Activated CD4-positive, alpha-beta T cell treated with anti-CD3 and anti-CD28 coated beads for 36 hours (primary cell): ENCODE results near the gene ADAMTS18. TPM values are rescaled to one million over a fixed set of nuclear protein-coding genes. Genes with fewer than 3 reads are reported as not detected.
"Not testable (repeated sequence)": the region's sequence is repeated elsewhere in the genome, so short reads cannot be mapped to it uniquely, and the experiment has no call there.

Experiments
- ATAC-seq: fragments of 200-7000 bp; cut with Tn5 transposase; one replicate; pipeline ENCODE4 v1.10.0; 2021; ENCODE audit warnings: mild to moderate bottlenecking, moderate library complexity
- CTCF ChIA-PET: fragments of 350-600 bp; sonication (Branson Sonifier 250); formaldehyde crosslinking; loops from one replicate; lab custom pipeline; 2021; ENCODE audit warnings: antibody characterized with exemption; lab: Charles Lee
- POLR2A ChIA-PET: fragments of 350-600 bp; sonication (Branson Sonifier 250); formaldehyde crosslinking; loops from one replicate; lab custom pipeline; 2021; ENCODE audit warnings: antibody characterized with exemption, inconsistent platforms; lab: Charles Lee
- DNase-seq: peaks from one replicate; pipeline ENCODE4 v3.0.0-alpha.2; 2020
- H3K27ac Mint-ChIP-seq: one replicate; pipeline ENCODE4 v1.8.0; 2021; ENCODE audit warnings: mixed read lengths
- H3K27me3 Mint-ChIP-seq: one replicate; pipeline ENCODE4 v1.8.0; 2021; ENCODE audit warnings: mixed read lengths
- H3K36me3 Mint-ChIP-seq: one replicate; pipeline ENCODE4 v1.8.0; 2021; ENCODE audit warnings: low read depth, mixed read lengths
- H3K4me1 Mint-ChIP-seq: one replicate; pipeline ENCODE4 v1.8.0; 2021; ENCODE audit warnings: mixed read lengths
- H3K4me3 Mint-ChIP-seq: one replicate; pipeline ENCODE4 v1.8.0; 2021; ENCODE audit warnings: mild to moderate bottlenecking, moderate library complexity, mixed read lengths
- H3K9me3 Mint-ChIP-seq: one replicate; pipeline ENCODE4 v1.8.0; 2021; ENCODE audit warnings: low read depth, mixed read lengths
- intact Hi-C, 2 experiments: fragments of 100-400 bp; cut with DNase I in 1 of 2; cut with micrococcal nuclease in 1 of 2; formaldehyde crosslinking; loops; one replicate each; pipeline versions ENCODE4 v1.14.2 to v1.15.1; 2022 to 2024; cut with DNase I, micrococcal nuclease
- total RNA-seq, 2 experiments: library from RNA; stranded (reverse); gene quantifications; one replicate each; pipeline ENCODE4 v1.2.3, GENCODE V29; 2021

Gene ADAMTS18, protein sequence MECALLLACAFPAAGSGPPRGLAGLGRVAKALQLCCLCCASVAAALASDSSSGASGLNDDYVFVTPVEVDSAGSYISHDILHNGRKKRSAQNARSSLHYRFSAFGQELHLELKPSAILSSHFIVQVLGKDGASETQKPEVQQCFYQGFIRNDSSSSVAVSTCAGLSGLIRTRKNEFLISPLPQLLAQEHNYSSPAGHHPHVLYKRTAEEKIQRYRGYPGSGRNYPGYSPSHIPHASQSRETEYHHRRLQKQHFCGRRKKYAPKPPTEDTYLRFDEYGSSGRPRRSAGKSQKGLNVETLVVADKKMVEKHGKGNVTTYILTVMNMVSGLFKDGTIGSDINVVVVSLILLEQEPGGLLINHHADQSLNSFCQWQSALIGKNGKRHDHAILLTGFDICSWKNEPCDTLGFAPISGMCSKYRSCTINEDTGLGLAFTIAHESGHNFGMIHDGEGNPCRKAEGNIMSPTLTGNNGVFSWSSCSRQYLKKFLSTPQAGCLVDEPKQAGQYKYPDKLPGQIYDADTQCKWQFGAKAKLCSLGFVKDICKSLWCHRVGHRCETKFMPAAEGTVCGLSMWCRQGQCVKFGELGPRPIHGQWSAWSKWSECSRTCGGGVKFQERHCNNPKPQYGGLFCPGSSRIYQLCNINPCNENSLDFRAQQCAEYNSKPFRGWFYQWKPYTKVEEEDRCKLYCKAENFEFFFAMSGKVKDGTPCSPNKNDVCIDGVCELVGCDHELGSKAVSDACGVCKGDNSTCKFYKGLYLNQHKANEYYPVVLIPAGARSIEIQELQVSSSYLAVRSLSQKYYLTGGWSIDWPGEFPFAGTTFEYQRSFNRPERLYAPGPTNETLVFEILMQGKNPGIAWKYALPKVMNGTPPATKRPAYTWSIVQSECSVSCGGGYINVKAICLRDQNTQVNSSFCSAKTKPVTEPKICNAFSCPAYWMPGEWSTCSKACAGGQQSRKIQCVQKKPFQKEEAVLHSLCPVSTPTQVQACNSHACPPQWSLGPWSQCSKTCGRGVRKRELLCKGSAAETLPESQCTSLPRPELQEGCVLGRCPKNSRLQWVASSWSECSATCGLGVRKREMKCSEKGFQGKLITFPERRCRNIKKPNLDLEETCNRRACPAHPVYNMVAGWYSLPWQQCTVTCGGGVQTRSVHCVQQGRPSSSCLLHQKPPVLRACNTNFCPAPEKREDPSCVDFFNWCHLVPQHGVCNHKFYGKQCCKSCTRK (N-terminal part only)
- not detected for total RNA-seq

DNA sequence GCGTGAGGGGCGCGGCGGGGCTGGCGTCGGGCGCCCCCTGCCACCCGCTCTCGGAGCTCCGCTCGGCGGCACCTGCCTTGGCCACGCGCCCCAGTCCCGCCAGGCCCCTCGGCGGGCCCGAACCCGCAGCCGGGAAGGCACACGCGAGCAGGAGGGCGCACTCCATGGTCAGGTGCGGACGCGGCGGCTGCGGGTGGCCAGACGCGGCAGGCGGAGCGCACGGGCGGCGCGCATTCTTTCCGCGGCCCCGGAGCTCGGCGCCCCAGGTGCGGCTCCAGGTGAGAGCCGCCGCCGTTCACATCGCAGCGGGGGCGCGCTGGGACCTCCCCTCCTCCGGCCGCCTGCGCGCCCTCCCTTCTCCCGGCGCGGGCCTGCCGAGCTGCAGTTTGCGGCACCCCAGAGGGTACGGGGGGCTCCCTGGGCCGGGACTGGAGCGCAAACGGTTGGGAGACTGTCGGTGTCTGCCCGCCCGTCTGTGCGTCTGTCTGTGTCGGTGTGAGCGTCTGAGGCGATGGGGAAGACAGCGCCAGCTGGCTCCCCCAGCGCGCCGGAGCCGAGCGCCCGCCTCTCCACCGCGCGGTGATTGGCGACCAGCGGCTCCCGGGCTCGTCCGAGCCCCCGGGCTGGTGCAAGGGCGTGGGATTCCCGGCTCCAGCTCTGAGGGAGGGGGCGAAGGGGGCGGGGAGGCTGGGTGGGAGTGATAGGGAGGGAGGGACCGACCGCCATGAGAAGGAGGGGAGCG, at the start of gene ADAMTS18:
Gene ADAMTS18, minus strand, starts transcription at position 505 of the 742 bp plus-strand sequence. Its CDS starts 339 bp downstream, at position 166.
- intact Hi-C loops: loop anchor here (2.0 to 10.0 kb wide), 2 partner anchors 198 to 200 kb away; no protein-coding TSS in a partner anchor
- Mint-ChIP-seq H3K27me3 (peaks cover 50% of the 10 kb centered on the region), H3K36me3 (no peaks in the 10 kb centered on the region), H3K4me1 (no peaks in the 10 kb centered on the region), H3K4me3 (no peak within 1 kb of the TSS), H3K9me3 (no peaks in the 10 kb centered on the region), H3K27ac (no peak within 1 kb of the TSS)
- ATAC-seq (no peak), DNase-seq (peak; percentile 33)
- CTCF ChIA-PET: interaction anchor here (0.6 kb wide), 1 partner anchor 13 kb away, joined by 3 read pairs; no protein-coding TSS in a partner anchor
- POLR2A ChIA-PET: no interaction called here

GRCh38 chr16:77480681-77481315, 46.0 kb upstream of the ADAMTS18 start:
- H3K36me3 Mint-ChIP-seq: no peaks in the 10 kb centered on the region
- POLR2A ChIA-PET: no interaction called here
- H3K27me3 Mint-ChIP-seq: peaks cover 14% of the 10 kb centered on the region
- H3K4me3 Mint-ChIP-seq: no peak overlapping the region
- DNase-seq: no peak
- no peak for ATAC-seq
- CTCF ChIA-PET: no interaction called here
- H3K27ac Mint-ChIP-seq: no peak overlapping the region
- no peaks in the 10 kb centered on the region for H3K9me3 Mint-ChIP-seq
- H3K4me1 Mint-ChIP-seq: no peaks in the 10 kb centered on the region
- intact Hi-C loops: no loop called here

DNA sequence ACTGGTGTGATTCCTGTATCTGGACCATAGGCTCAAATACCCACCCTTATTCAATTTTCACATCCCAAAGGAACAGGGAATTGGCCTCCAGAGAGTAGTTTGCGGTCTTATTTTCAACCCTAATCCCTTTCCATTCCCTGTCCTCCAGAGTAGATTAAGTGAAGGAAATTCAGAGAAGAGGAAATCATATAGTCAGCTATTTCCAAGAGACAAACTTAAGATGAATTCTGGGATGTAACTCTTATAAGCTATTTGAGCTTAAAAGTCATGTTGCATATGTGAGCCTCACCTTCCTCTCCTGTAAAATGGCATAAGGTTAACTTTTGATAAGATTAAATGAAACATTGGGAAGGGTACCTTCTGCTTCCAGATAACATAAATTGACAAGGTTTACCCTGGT, 37.4 kb upstream of the ADAMTS18 start:
- intact Hi-C loops: no loop called here
- Mint-ChIP-seq H3K4me3 (no peak overlapping the region), H3K27me3 (peaks cover 10% of the 10 kb centered on the region), H3K36me3 (no peaks in the 10 kb centered on the region), H3K4me1 (no peaks in the 10 kb centered on the region), H3K9me3 (no peaks in the 10 kb centered on the region), H3K27ac (no peak overlapping the region)
- POLR2A ChIA-PET: no interaction called here
- ATAC-seq (no peak), DNase-seq (no peak)
- CTCF ChIA-PET: no interaction called here

- Mint-ChIP-seq H3K27ac (no peak overlapping the region), H3K9me3 (no peaks in the 10 kb centered on the region), H3K27me3 (peaks cover 10% of the 10 kb centered on the region), H3K4me3 (no peak overlapping the region), H3K4me1 (no peaks in the 10 kb centered on the region), H3K36me3 (no peaks in the 10 kb centered on the region)
- ChIA-PET POLR2A (no interaction called here), CTCF (no interaction called here)
- DNase-seq (no peak), ATAC-seq (no peak)
- intact Hi-C loops: no loop called here
Measured at GRCh38 chr16:77470851-77471250, 36.0 kb upstream of the ADAMTS18 start.

- no peaks in the 10 kb centered on the region for H3K4me1 Mint-ChIP-seq
- intact Hi-C loops: no loop called here
- POLR2A ChIA-PET: no interaction called here
Measured at GRCh38 chr16:77469634-77470033, 34.8 kb upstream of the ADAMTS18 start.

DNA sequence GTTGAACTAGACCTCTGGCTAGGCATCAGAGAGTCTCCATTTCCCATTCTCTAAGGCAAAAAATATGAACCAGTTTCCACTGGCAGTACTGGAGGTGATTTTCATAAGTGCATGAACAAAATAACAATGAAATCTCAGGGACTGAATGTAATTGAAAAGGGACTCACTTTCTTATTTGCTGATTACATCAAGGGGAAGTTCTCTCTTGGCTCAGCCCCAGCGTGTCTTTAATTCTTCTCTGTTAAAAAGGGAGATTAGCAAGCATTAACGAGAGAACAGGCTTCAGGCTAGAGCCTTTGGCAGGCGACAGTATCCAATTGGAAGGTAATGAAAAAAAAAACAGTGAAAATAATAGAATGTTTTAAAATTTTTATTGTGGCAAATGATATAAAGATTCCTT, 34.0 kb upstream of the ADAMTS18 start:
- no peak for DNase-seq
- intact Hi-C loops: no loop called here
- Mint-ChIP-seq H3K4me1 (no peaks in the 10 kb centered on the region), H3K27ac (no peak overlapping the region), H3K27me3 (peaks cover 7% of the 10 kb centered on the region), H3K4me3 (no peak overlapping the region), H3K9me3 (no peaks in the 10 kb centered on the region), H3K36me3 (no peaks in the 10 kb centered on the region)
- no peak for ATAC-seq
- POLR2A ChIA-PET: no interaction called here
- CTCF ChIA-PET: no interaction called here

More at GRCh38 chr16:77469634-77470033, 34.8 kb upstream of the ADAMTS18 start:
- Mint-ChIP-seq H3K27ac (no peak overlapping the region), H3K9me3 (no peaks in the 10 kb centered on the region), H3K27me3 (peaks cover 10% of the 10 kb centered on the region), H3K4me3 (no peak overlapping the region), H3K36me3 (no peaks in the 10 kb centered on the region)
- ATAC-seq (no peak), DNase-seq (no peak)
- CTCF ChIA-PET: no interaction called here

DNA sequence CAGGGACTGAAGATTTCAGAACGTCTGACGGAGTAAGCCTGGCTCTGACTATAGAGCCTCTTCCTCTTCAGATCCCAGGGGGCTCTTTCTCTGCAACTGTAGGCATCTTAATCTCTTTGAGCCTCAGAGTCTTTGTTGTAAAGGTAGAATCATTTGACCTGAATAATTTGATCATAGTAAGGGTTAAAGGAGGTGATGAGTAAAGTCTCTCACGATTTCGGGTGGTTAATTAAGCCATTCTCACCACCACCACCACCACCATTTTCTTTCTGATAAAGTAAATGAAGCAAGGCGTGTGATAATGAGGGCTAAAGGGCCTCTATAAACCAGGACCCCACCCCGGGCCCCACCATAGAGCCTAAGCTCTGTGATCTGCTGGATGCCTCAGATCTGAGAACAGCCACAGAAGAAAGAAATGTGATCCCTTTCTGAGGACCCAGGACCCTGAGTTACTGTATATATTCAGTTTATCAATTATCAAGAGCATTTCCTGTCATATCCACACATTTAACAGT, 33.0 kb upstream of the ADAMTS18 start:
- H3K27ac Mint-ChIP-seq: no peak overlapping the region
- intact Hi-C loops: no loop called here
- H3K36me3 Mint-ChIP-seq: no peaks in the 10 kb centered on the region
- ATAC-seq: no peak
- no peak for DNase-seq
- ChIA-PET CTCF (no interaction called here), POLR2A (interaction anchor here (0.6 kb wide), 1 partner anchor 20 kb away, joined by 3 read pairs; no protein-coding TSS in a partner anchor)
- no peaks in the 10 kb centered on the region for H3K9me3 Mint-ChIP-seq
- H3K4me3 Mint-ChIP-seq: no peak overlapping the region
- H3K27me3 Mint-ChIP-seq: peaks cover 7% of the 10 kb centered on the region
- no peaks in the 10 kb centered on the region for H3K4me1 Mint-ChIP-seq

DNA sequence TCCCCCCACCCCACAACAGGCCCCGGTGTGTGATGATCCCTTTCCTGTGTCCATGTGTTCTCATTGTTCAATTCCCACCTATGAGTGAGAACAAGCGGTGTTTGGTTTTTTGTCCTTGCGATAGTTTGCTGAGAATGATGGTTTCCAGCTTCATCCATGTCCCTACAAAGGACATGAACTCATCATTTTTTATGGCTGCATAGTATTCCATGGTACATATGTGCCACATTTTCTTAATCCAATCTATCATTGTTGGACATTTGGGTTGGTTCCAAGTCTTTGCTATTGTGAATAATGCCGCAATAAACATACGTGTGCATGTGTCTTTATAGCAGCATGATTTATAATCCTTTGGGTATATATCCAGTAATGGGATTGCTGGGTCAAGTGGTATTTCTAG, 28.8 kb upstream of the ADAMTS18 start:
- ATAC-seq, CTCF ChIA-PET: not testable (repeated sequence)

DNA sequence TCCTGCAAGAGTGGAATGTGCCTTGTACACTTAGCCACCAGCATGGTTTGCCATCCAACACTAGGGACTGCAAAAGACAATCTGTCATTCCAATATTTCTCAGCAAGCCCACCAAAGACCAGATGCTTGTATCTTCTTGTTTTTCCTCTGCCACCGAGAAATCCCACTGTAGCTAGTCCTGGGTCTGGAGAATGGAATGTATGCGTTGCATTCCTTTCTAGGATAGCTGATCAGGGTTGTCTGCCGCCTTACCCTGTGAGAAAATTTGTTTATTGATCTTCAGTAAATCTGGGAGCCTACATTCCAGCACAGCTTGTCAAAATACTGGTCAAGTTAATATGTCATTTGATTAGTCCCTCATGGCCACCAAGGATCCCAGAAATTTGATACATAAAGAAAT, 28.1 kb upstream of the ADAMTS18 start:
- peaks cover 7% of the 10 kb centered on the region for H3K27me3 Mint-ChIP-seq
- no peaks in the 10 kb centered on the region for H3K36me3 Mint-ChIP-seq
- H3K4me1 Mint-ChIP-seq: no peaks in the 10 kb centered on the region
- ChIA-PET POLR2A (no interaction called here), CTCF (no interaction called here)
- intact Hi-C loops: no loop called here
- H3K27ac Mint-ChIP-seq: no peak overlapping the region
- ATAC-seq (no peak), DNase-seq (no peak)
- H3K4me3 Mint-ChIP-seq: no peak overlapping the region
- no peaks in the 10 kb centered on the region for H3K9me3 Mint-ChIP-seq

More for the DNA sequence above, 28.8 kb upstream of the ADAMTS18 start:
- intact Hi-C loops, H3K36me3 Mint-ChIP-seq, POLR2A ChIA-PET, DNase-seq, H3K4me3 Mint-ChIP-seq, H3K4me1 Mint-ChIP-seq, H3K27ac Mint-ChIP-seq, H3K9me3 Mint-ChIP-seq, H3K27me3 Mint-ChIP-seq: not testable (repeated sequence)

DNA sequence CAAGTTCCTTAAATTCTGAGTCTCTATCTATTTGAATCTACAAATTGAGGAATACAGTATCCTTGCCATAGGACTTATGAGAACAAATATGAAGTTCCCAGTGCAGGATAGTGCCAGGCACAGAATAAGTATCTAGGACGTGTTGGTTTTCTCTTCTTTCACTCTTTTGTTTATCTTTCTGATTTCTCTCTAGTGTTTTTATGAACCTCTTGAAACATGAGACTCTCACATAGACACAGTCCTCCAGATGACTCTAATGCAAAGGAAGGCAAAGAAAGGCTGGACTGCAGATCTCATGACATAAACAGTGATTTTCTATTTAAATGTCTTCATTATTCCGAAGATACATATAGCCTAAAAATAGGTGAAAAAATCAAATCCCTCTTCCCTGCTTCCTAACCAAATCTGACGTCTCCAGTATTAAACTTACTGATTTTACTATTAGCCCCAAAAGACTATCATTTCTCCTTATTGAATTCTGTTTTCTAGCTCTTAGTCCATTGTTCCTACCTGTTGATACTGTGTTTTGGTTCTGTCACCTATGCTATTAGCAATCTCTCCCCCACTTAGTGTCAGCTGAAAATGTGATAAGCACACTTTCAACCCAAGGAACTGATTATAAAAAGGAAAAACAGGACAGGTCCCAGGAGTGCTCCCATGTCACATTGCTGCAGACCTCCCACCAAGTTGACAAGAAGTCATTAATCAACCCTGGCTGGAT, 24.9 kb upstream of the ADAMTS18 start:
- intact Hi-C loops: no loop called here
- Mint-ChIP-seq H3K4me1 (no peaks in the 10 kb centered on the region), H3K27ac (no peak overlapping the region), H3K27me3 (peaks cover 7% of the 10 kb centered on the region), H3K9me3 (no peaks in the 10 kb centered on the region), H3K4me3 (no peak overlapping the region), H3K36me3 (no peaks in the 10 kb centered on the region)
- ChIA-PET POLR2A (no interaction called here), CTCF (no interaction called here)
- DNase-seq (no peak), ATAC-seq (no peak)
